AG09309 (cell line): ENCODE measurements around the gene NR4A1.

ENCODE experiments used
- DNase-seq: peaks from one replicate; pipeline ENCODE4 v3.0.0-alpha.2; 2010; ENCODE audit warnings: low read depth
- H3K4me3 ChIP-seq: 2 replicates; pipeline ENCODE4 v1.5.1; 2011; ENCODE audit warnings: mild to moderate bottlenecking, low read depth, low read length, moderate library complexity; ENCODE audit not compliant: control insufficient read depth
- CTCF ChIP-seq: IDR thresholded peaks from 2 replicates; pipeline ENCODE4 v1.5.1; 2011; ENCODE audit warnings: mild to moderate bottlenecking, low read depth, low read length, inconsistent platforms; ENCODE audit not compliant: insufficient read depth, control insufficient read depth; ENCODE audit errors: missing control alignments

Gene NR4A1

GRCh38 chr12:52011602-52012214 is 39.5 kb upstream of the NR4A1 start:
- no peak for DNase-seq
- H3K4me3 ChIP-seq, result no peak overlapping the region
- no peak for TF ChIP-seq CTCF

- H3K4me3 ChIP-seq, result no peak overlapping the region
- no peak for DNase-seq
- TF ChIP-seq CTCF, result no peak
These were observed 37.5 kb upstream of the NR4A1 start for GRCh38 chr12:52013626-52014310.

GRCh38 chr12:52014567-52015530 is 36.4 kb upstream of the NR4A1 start:
- DNase-seq, result no peak
- no peak for TF ChIP-seq CTCF
- no peak overlapping the region for H3K4me3 ChIP-seq

GRCh38 chr12:52015532-52016041 is 35.7 kb upstream of the NR4A1 start:
- no peak for TF ChIP-seq CTCF
- no peak overlapping the region for H3K4me3 ChIP-seq
- DNase-seq, result no peak

GRCh38 chr12:52018433-52019112 is 32.7 kb upstream of the NR4A1 start:
- no peak for DNase-seq
- TF ChIP-seq CTCF, result no peak
- no peak overlapping the region for H3K4me3 ChIP-seq

GRCh38 chr12:52019113-52019770 is 32.0 kb upstream of the NR4A1 start:
- no peak overlapping the region for H3K4me3 ChIP-seq
- no peak for TF ChIP-seq CTCF

More at GRCh38 chr12:52019113-52019770, 32.0 kb upstream of the NR4A1 start:
- no peak for DNase-seq
